ENCODE measurements around the gene SNORC.

DNA sequence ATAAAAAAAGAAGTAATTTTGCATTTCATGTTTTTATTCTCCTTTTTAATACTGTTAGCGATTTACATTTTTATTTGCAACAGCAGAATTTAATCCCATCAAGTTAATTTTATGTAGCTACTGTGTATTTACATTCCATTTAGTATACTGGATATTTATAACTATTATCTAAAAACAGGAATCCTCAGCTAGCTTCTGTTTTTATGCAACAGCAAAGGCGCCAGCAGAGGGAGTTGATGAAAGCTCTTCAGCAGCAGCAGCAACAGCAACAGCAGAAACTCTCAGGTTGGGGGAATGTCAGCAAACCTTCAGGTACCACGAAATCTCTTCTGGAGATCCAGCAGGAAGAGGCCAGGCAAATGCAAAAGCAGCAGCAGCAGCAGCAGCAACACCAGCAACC lies 26.2 kb upstream of the SNORC start:
- no peak for TF ChIP-seq EP300 (IDR thresholded peaks at IDR 0.05)
- TF ChIP-seq, protein P1, sequence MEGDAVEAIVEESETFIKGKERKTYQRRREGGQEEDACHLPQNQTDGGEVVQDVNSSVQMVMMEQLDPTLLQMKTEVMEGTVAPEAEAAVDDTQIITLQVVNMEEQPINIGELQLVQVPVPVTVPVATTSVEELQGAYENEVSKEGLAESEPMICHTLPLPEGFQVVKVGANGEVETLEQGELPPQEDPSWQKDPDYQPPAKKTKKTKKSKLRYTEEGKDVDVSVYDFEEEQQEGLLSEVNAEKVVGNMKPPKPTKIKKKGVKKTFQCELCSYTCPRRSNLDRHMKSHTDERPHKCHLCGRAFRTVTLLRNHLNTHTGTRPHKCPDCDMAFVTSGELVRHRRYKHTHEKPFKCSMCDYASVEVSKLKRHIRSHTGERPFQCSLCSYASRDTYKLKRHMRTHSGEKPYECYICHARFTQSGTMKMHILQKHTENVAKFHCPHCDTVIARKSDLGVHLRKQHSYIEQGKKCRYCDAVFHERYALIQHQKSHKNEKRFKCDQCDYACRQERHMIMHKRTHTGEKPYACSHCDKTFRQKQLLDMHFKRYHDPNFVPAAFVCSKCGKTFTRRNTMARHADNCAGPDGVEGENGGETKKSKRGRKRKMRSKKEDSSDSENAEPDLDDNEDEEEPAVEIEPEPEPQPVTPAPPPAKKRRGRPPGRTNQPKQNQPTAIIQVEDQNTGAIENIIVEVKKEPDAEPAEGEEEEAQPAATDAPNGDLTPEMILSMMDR (IDR thresholded peaks at IDR 0.05), result no peak
- no peak for TF ChIP-seq POLR2A (IDR thresholded peaks at IDR 0.05)
- no peak for TF ChIP-seq POLR2AphosphoS5 (IDR thresholded peaks at IDR 0.05)
